GM23338 (cell line): ENCODE data around the gene JPH3. TPM values are rescaled to one million over a fixed set of nuclear protein-coding genes. Genes with fewer than 3 reads are reported as not detected.

Experiments used
- ATAC-seq: fragments of 200-7000 bp; cut with Tn5 transposase; 3 replicates; pipeline ENCODE4 v1.9.1; 2020
- DNase-seq: peaks from one replicate; pipeline ENCODE4 v3.0.0-alpha.2; 2015; ENCODE audit warnings: low spot score
- H2AFZ ChIP-seq: fragments of 200-600 bp; sonication (generic); 2 replicates; pipeline ENCODE4 v1.8.0; 2016; ENCODE audit warnings: antibody characterized with exemption, mild to moderate bottlenecking, moderate library complexity
- H3F3A ChIP-seq: fragments of 200-600 bp; sonication (generic); replicated peaks from 2 replicates; pipeline ENCODE4 v1.8.0; 2017; ENCODE audit warnings: antibody characterized with exemption, mixed run types, low read depth
- H3K27ac ChIP-seq: fragments of 200-600 bp; sonication (generic); 2 replicates; pipeline ENCODE4 v1.6.1; 2016; ENCODE audit warnings: low read depth
- H3K27me3 ChIP-seq: fragments of 200-600 bp; sonication (generic); 2 replicates; pipeline ENCODE4 v1.8.0; 2016; ENCODE audit warnings: mild to moderate bottlenecking, mixed run types, moderate library complexity; ENCODE audit not compliant: insufficient read depth
- H3K36me3 ChIP-seq: fragments of 200-600 bp; sonication (generic); 2 replicates; pipeline ENCODE4 v1.8.0; 2016; ENCODE audit warnings: mild to moderate bottlenecking; ENCODE audit not compliant: insufficient read depth
- H3K4me1 ChIP-seq: fragments of 200-600 bp; sonication (generic); 2 replicates; pipeline ENCODE4 v1.8.0; 2016; ENCODE audit warnings: mild to moderate bottlenecking, moderate library complexity; ENCODE audit not compliant: insufficient read depth
- H3K4me2 ChIP-seq: fragments of 200-600 bp; sonication (generic); 2 replicates; pipeline ENCODE4 v1.7.1; 2017; ENCODE audit warnings: mixed run types
- H3K4me3 ChIP-seq: fragments of 200-600 bp; sonication (generic); 2 replicates; pipeline ENCODE4 v1.6.1; 2016; ENCODE audit warnings: mixed run types
- H3K79me2 ChIP-seq: fragments of 200-600 bp; sonication (generic); replicated peaks from 2 replicates; pipeline ENCODE4 v1.8.0; 2017; ENCODE audit warnings: mild to moderate bottlenecking; ENCODE audit not compliant: insufficient read depth
- H3K9me2 ChIP-seq: fragments of 200-600 bp; sonication (generic); 2 replicates; pipeline ENCODE4 v1.8.0; 2017; ENCODE audit not compliant: insufficient read depth
- H4K20me1 ChIP-seq: fragments of 200-600 bp; sonication (generic); replicated peaks from 2 replicates; pipeline ENCODE4 v1.8.0; 2017; ENCODE audit warnings: mild to moderate bottlenecking; ENCODE audit not compliant: insufficient read depth
- H3K27ac Mint-ChIP-seq: 2 replicates; pipeline ENCODE4 v1.8.0; 2020; ENCODE audit warnings: inconsistent platforms, mild to moderate bottlenecking, moderate library complexity, mixed read lengths
- H3K27me3 Mint-ChIP-seq: 3 replicates; pipeline ENCODE4 v1.8.0; 2022; ENCODE audit warnings: low read depth, mild to moderate bottlenecking, moderate library complexity, mixed read lengths, inconsistent platforms; ENCODE audit not compliant: insufficient read depth, poor library complexity
- H3K36me3 Mint-ChIP-seq: 3 replicates; pipeline ENCODE4 v1.8.0; 2021; ENCODE audit warnings: low read depth, mild to moderate bottlenecking, inconsistent platforms, moderate library complexity, mixed read lengths
- H3K4me1 Mint-ChIP-seq: 3 replicates; pipeline ENCODE4 v1.8.0; 2020; ENCODE audit warnings: mild to moderate bottlenecking, inconsistent platforms, mixed read lengths
- H3K4me3 Mint-ChIP-seq: 3 replicates; pipeline ENCODE4 v1.8.0; 2021; ENCODE audit warnings: moderate library complexity, mild to moderate bottlenecking, inconsistent platforms, mixed read lengths
- H3K9me3 Mint-ChIP-seq: 3 replicates; pipeline ENCODE4 v1.8.0; 2020; ENCODE audit warnings: moderate library complexity, mild to moderate bottlenecking, inconsistent platforms, mixed read lengths
- EZH2 ChIP-seq: fragments of 200-600 bp; sonication (generic); IDR thresholded peaks from one replicate; pipeline ENCODE4 v1.8.0; 2017; ENCODE audit warnings: antibody characterized with exemption, mild to moderate bottlenecking, low read depth; ENCODE audit not compliant: unreplicated experiment
- EZH2phosphoT487 ChIP-seq: fragments of 200-600 bp; sonication (generic); IDR thresholded peaks from one replicate; pipeline ENCODE4 v1.8.1; 2018; ENCODE audit warnings: antibody characterized with exemption; ENCODE audit not compliant: unreplicated experiment
- JUNB ChIP-seq: IDR thresholded peaks from one replicate; pipeline ENCODE4 v1.6.1; 2016; ENCODE audit warnings: antibody characterized with exemption; ENCODE audit not compliant: unreplicated experiment
- NANOG ChIP-seq: IDR thresholded peaks from 2 replicates; pipeline ENCODE4 v1.6.1; 2016; ENCODE audit warnings: antibody characterized with exemption, borderline replicate concordance
- POLR2AphosphoS5 ChIP-seq: IDR thresholded peaks from 2 replicates; pipeline ENCODE4 v1.6.1; 2016; ENCODE audit warnings: antibody characterized with exemption, low read depth
- STAT1 ChIP-seq: IDR thresholded peaks from one replicate; pipeline ENCODE4 v1.6.1; 2016; ENCODE audit warnings: antibody characterized with exemption; ENCODE audit not compliant: unreplicated experiment
- ZNF114 ChIP-seq: fragments of 250-450 bp; sonication (Bioruptor Pico); IDR thresholded peaks from 2 replicates; pipeline ENCODE4 v1.5.0; 2020; ENCODE audit warnings: mild to moderate bottlenecking, moderate library complexity
- ZNF331 ChIP-seq: fragments of 250-450 bp; sonication (Bioruptor Pico); IDR thresholded peaks from 2 replicates; pipeline ENCODE4 v1.5.0; 2020; ENCODE audit warnings: low read depth, mild to moderate bottlenecking, moderate library complexity
- polyA plus RNA-seq: library from polyadenylated mRNA; unstranded; fragments of >200 nt; fragmentation: Nextera tagmentation; extraction: Ambion mirVana; gene quantifications from 2 replicates; pipeline ENCODE4 v1.2.1, GENCODE V29; 2016
- total RNA-seq: library from RNA; depleted of rRNA; stranded (reverse); fragments of >200 nt; shearing (Covaris generic); gene quantifications from 2 replicates; pipeline ENCODE4 v1.2.3, GENCODE V29; 2014
- TF ChIP-seq, protein P1 (sequence below): IDR thresholded peaks from one replicate; pipeline ENCODE4 v1.6.1; 2018; ENCODE audit warnings: antibody characterized with exemption; ENCODE audit not compliant: unreplicated experiment
- TF ChIP-seq, protein P2 (sequence below): fragments of 250-450 bp; sonication (Bioruptor Pico); IDR thresholded peaks from 2 replicates; pipeline ENCODE4 v1.5.0; 2020; ENCODE audit warnings: mild to moderate bottlenecking, moderate library complexity
- TF ChIP-seq, protein P3 (sequence below): IDR thresholded peaks from 2 replicates; pipeline ENCODE4 v1.6.1; 2016; ENCODE audit warnings: antibody characterized with exemption

Gene JPH3
- total and polyA plus RNA-seq, 2 experiments from 2014 or later: 8.4 to 38.3 TPM

DNA sequence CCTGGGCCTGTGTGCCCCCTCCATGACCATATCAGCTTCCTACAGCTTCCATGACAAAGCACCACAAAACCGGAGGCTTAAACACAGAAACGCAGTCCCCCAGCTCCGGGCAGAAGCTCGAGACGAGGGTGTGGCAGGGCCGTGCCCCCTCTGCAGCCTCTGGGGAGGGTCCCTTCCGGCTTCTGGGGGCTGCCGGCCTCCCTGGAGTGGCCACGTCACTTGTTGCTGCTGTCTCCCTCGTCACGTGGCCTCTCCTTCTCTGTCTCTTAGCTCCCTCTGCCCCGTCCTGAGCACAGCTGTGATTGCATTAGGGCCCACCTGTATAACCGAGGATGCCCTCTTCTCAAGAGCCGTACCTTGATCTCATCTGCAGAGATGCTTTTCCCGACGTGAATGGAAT lies 64.6 kb downstream of the JPH3 start (continued):
- TF ChIP-seq EZH2phosphoT487 (no peak), EZH2 (no peak), POLR2AphosphoS5 (no peak), ZNF331 (CRISPR knock-in tag) (no peak), STAT1 (no peak)
- TF ChIP-seq, protein P1, sequence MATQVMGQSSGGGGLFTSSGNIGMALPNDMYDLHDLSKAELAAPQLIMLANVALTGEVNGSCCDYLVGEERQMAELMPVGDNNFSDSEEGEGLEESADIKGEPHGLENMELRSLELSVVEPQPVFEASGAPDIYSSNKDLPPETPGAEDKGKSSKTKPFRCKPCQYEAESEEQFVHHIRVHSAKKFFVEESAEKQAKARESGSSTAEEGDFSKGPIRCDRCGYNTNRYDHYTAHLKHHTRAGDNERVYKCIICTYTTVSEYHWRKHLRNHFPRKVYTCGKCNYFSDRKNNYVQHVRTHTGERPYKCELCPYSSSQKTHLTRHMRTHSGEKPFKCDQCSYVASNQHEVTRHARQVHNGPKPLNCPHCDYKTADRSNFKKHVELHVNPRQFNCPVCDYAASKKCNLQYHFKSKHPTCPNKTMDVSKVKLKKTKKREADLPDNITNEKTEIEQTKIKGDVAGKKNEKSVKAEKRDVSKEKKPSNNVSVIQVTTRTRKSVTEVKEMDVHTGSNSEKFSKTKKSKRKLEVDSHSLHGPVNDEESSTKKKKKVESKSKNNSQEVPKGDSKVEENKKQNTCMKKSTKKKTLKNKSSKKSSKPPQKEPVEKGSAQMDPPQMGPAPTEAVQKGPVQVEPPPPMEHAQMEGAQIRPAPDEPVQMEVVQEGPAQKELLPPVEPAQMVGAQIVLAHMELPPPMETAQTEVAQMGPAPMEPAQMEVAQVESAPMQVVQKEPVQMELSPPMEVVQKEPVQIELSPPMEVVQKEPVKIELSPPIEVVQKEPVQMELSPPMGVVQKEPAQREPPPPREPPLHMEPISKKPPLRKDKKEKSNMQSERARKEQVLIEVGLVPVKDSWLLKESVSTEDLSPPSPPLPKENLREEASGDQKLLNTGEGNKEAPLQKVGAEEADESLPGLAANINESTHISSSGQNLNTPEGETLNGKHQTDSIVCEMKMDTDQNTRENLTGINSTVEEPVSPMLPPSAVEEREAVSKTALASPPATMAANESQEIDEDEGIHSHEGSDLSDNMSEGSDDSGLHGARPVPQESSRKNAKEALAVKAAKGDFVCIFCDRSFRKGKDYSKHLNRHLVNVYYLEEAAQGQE: no peak

DNA sequence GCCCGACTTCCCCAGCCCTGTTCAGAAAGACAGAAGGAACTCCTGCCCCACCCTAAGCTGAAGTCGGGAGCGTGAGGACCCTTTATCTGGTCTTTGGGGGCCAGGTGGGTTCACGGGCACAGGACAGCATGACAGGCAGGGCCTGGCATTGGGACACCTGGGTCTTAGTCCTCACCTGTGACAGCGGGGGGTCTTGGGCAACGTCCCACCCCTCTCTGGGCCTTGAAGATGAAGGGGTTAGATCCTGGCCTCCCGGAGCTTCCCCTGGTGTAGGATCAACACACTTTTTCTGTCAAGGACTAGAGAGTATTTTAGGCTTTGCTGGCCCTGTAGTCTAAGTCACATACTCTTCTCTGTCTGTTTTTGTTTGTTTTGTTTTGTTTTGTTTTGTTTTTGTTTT lies 65.1 kb downstream of the JPH3 start:
- peaks cover 6% of the 10 kb centered on the region; the same call in 1 of the 3 replicates for H3K4me1 Mint-ChIP-seq
- H3K27me3 ChIP-seq: no peaks in the 10 kb centered on the region
- no peak overlapping the region for H3K27ac Mint-ChIP-seq
- H3K4me2 ChIP-seq: no peak overlapping the region
- no peaks in the 10 kb centered on the region for H3K9me2 ChIP-seq
- no peaks in the 10 kb centered on the region for H3K9me3 Mint-ChIP-seq
- H3K36me3 ChIP-seq: no peaks in the 10 kb centered on the region
- ATAC-seq: no peak
- H3K4me3 ChIP-seq: no peak overlapping the region
- no peaks in the 10 kb centered on the region; the same call in 1 of the 2 replicates for H3F3A ChIP-seq
- H4K20me1 ChIP-seq: peaks cover 11% of the 10 kb centered on the region; the same call in 1 of the 2 replicates
- no peak for DNase-seq
- H3K4me3 Mint-ChIP-seq: no peak overlapping the region
- no peaks in the 10 kb centered on the region for H3K79me2 ChIP-seq
- no peaks in the 10 kb centered on the region for H3K4me1 ChIP-seq
- no peak overlapping the region for H3K27ac ChIP-seq
- peaks cover 8% of the 10 kb centered on the region for H3K27me3 Mint-ChIP-seq
- H2AFZ ChIP-seq: no peak overlapping the region
- no peaks in the 10 kb centered on the region for H3K36me3 Mint-ChIP-seq
- TF ChIP-seq ZNF114 (CRISPR knock-in tag) (no peak), EZH2phosphoT487 (no peak), STAT1 (no peak), EZH2 (no peak), NANOG (no peak), JUNB (no peak)
- TF ChIP-seq, protein P2, sequence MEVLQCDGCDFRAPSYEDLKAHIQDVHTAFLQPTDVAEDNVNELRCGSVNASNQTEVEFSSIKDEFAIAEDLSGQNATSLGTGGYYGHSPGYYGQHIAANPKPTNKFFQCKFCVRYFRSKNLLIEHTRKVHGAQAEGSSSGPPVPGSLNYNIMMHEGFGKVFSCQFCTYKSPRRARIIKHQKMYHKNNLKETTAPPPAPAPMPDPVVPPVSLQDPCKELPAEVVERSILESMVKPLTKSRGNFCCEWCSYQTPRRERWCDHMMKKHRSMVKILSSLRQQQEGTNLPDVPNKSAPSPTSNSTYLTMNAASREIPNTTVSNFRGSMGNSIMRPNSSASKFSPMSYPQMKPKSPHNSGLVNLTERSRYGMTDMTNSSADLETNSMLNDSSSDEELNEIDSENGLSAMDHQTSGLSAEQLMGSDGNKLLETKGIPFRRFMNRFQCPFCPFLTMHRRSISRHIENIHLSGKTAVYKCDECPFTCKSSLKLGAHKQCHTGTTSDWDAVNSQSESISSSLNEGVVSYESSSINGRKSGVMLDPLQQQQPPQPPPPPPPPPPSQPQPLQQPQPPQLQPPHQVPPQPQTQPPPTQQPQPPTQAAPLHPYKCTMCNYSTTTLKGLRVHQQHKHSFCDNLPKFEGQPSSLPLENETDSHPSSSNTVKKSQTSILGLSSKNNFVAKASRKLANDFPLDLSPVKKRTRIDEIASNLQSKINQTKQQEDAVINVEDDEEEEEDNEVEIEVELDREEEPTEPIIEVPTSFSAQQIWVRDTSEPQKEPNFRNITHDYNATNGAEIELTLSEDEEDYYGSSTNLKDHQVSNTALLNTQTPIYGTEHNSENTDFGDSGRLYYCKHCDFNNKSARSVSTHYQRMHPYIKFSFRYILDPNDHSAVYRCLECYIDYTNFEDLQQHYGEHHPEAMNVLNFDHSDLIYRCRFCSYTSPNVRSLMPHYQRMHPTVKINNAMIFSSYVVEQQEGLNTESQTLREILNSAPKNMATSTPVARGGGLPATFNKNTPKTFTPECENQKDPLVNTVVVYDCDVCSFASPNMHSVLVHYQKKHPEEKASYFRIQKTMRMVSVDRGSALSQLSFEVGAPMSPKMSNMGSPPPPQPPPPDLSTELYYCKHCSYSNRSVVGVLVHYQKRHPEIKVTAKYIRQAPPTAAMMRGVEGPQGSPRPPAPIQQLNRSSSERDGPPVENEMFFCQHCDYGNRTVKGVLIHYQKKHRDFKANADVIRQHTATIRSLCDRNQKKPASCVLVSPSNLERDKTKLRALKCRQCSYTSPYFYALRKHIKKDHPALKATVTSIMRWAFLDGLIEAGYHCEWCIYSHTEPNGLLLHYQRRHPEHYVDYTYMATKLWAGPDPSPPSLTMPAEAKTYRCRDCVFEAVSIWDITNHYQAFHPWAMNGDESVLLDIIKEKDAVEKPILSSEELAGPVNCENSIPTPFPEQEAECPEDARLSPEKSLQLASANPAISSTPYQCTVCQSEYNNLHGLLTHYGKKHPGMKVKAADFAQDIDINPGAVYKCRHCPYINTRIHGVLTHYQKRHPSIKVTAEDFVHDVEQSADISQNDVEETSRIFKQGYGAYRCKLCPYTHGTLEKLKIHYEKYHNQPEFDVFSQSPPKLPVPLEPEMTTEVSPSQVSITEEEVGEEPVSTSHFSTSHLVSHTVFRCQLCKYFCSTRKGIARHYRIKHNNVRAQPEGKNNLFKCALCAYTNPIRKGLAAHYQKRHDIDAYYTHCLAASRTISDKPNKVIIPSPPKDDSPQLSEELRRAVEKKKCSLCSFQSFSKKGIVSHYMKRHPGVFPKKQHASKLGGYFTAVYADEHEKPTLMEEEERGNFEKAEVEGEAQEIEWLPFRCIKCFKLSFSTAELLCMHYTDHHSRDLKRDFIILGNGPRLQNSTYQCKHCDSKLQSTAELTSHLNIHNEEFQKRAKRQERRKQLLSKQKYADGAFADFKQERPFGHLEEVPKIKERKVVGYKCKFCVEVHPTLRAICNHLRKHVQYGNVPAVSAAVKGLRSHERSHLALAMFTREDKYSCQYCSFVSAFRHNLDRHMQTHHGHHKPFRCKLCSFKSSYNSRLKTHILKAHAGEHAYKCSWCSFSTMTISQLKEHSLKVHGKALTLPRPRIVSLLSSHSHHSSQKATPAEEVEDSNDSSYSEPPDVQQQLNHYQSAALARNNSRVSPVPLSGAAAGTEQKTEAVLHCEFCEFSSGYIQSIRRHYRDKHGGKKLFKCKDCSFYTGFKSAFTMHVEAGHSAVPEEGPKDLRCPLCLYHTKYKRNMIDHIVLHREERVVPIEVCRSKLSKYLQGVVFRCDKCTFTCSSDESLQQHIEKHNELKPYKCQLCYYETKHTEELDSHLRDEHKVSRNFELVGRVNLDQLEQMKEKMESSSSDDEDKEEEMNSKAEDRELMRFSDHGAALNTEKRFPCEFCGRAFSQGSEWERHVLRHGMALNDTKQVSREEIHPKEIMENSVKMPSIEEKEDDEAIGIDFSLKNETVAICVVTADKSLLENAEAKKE (CRISPR knock-in tag): no peak
- TF ChIP-seq, protein P1: no peak
- TF ChIP-seq, protein P3, sequence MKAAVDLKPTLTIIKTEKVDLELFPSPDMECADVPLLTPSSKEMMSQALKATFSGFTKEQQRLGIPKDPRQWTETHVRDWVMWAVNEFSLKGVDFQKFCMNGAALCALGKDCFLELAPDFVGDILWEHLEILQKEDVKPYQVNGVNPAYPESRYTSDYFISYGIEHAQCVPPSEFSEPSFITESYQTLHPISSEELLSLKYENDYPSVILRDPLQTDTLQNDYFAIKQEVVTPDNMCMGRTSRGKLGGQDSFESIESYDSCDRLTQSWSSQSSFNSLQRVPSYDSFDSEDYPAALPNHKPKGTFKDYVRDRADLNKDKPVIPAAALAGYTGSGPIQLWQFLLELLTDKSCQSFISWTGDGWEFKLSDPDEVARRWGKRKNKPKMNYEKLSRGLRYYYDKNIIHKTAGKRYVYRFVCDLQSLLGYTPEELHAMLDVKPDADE: no peak
